SH-SY5Y (cell line): ENCODE data around the gene SPDL1.

Experiments
- GATA2 ChIP-seq: IDR thresholded peaks from 2 replicates; pipeline ENCODE4 v1.6.1; 2011; ENCODE audit warnings: mild to moderate bottlenecking, low read depth, low read length
- GATA3 ChIP-seq: IDR thresholded peaks from 2 replicates; pipeline ENCODE4 v1.6.1; 2011; ENCODE audit warnings: low read depth, mild to moderate bottlenecking, low read length, moderate library complexity

DNA sequence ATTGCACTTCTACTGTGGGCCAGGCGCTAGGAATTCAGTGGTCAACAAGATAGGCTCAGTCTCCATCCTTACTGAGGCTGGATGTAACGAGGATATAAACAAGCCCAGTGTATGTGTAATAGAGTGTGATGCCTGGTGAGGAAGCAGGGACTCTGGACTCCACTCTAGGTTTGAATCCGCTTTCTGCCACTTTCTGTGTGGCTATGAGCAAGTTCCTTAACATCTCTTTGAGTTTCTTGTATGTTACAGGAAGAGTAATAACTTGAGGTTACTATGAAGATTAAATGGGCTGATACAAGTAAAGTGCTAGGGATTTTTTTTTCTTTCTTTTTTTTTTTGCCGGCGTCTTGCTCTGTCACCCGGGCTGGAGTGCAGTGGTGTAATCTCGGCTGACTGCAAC, 65.9 kb downstream of the SPDL1 start:
- TF ChIP-seq GATA2 (no peak), GATA3 (no peak)
